GM21576 (cell line): ENCODE measurements around the gene UBAP1L.
"Not testable (repeated sequence)": the region's sequence is repeated elsewhere in the genome, so short reads cannot be mapped to it uniquely, and the experiment has no call there.

Experiments used
- ATAC-seq: cut with Tn5 transposase; IDR thresholded peaks from one replicate; pipeline ENCODE4 v1.9.1; 2021; ENCODE audit warnings: mild to moderate bottlenecking, moderate library complexity; ENCODE audit not compliant: unreplicated experiment

UBAP1L gene

DNA sequence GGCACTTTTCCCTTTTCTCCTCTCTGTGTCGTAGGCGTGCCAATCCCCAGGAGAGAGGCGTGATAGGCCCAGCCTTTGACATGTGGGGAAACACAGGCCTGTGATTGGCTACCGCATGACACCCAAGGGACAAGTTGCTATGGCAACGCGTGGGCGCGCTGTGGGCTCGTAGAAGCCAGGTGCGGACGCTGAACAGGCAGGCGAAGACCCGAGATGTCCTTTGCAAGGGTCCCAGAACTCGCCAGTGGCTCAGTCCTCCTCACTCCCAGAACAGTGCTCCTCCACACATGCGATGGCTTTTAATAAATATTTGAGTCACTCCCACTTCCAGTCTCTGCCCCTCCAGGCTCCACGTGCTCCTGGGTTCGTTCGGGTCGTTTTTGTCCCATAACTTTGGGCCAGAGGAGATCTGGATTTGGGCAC lies 65.6 kb downstream of the UBAP1L start:
- ATAC-seq, result peak; percentile 89

- ATAC-seq, result no peak
These were observed 66.8 kb downstream of the UBAP1L start for GRCh38 chr15:65048241-65048640.

GRCh38 chr15:65044724-65045481 lies 70.1 kb downstream of the UBAP1L start, which contains the start of gene SLC51B:
Gene SLC51B (plus strand): TSS chr15:65045387. CDS start chr15:65050005, 4,618 bp downstream.
- ATAC-seq, result no peak

GRCh38 chr15:65044218-65044617 lies 70.8 kb downstream of the UBAP1L start:
- ATAC-seq, result not testable (repeated sequence)

- ATAC-seq, result no peak
These were observed 72.1 kb downstream of the UBAP1L start for GRCh38 chr15:65042776-65043327.
